ENCODE data around the gene SCRG1.

Gene SCRG1

GRCh38 chr4:173404296-173404865 is 5.5 kb upstream of the SCRG1 start:
- no peak for TF ChIP-seq JUND (IDR thresholded peaks at IDR 0.05; ENCODE audit: low read depth)
- in situ Hi-C loops (cut with HindIII; ENCODE audit: low pct_unique_long_range_greater_than_20kb, low sequenced_read_pairs) = no loop called here
- DNase-seq (ENCODE audit: low read depth in 1 of 2, low spot score in 1 of 2) = no peak

- DNase-seq (ENCODE audit: low read depth in 1 of 2, low spot score in 1 of 2) = no peak
- in situ Hi-C loops (cut with HindIII; ENCODE audit: low pct_unique_long_range_greater_than_20kb, low sequenced_read_pairs) = no loop called here
- TF ChIP-seq JUND (IDR thresholded peaks at IDR 0.05; ENCODE audit: low read depth) = no peak
These were observed 4.1 kb upstream of the SCRG1 start for GRCh38 chr4:173403051-173403450.

GRCh38 chr4:173401063-173401462 is 2.1 kb upstream of the SCRG1 start:
- no peak for DNase-seq (ENCODE audit: low read depth in 1 of 2, low spot score in 1 of 2)
- in situ Hi-C loops (cut with HindIII; ENCODE audit: low pct_unique_long_range_greater_than_20kb, low sequenced_read_pairs) = no loop called here
- no peak for TF ChIP-seq JUND (IDR thresholded peaks at IDR 0.05; ENCODE audit: low read depth)

GRCh38 chr4:173398220-173398619 is 696 bp downstream of the SCRG1 start:
- no peak for TF ChIP-seq JUND (IDR thresholded peaks at IDR 0.05; ENCODE audit: low read depth)
- in situ Hi-C loops (cut with HindIII; ENCODE audit: low pct_unique_long_range_greater_than_20kb, low sequenced_read_pairs) = no loop called here
- DNase-seq (ENCODE audit: low read depth in 1 of 2, low spot score in 1 of 2) = no peak

- in situ Hi-C loops (cut with HindIII; ENCODE audit: low pct_unique_long_range_greater_than_20kb, low sequenced_read_pairs) = no loop called here
- no peak for TF ChIP-seq JUND (IDR thresholded peaks at IDR 0.05; ENCODE audit: low read depth)
- DNase-seq (ENCODE audit: low read depth in 1 of 2, low spot score in 1 of 2) = no peak
These were observed 1.3 kb downstream of the SCRG1 start for GRCh38 chr4:173397604-173398003.

GRCh38 chr4:173391701-173392100 is 7.2 kb downstream of the SCRG1 start:
- no peak for TF ChIP-seq JUND (IDR thresholded peaks at IDR 0.05; ENCODE audit: low read depth)
- in situ Hi-C loops (cut with HindIII; ENCODE audit: low pct_unique_long_range_greater_than_20kb, low sequenced_read_pairs) = no loop called here
- no peak for DNase-seq (ENCODE audit: low read depth in 1 of 2, low spot score in 1 of 2)

GRCh38 chr4:173386751-173387150 is 12.2 kb downstream of the SCRG1 start:
- no peak for TF ChIP-seq JUND (IDR thresholded peaks at IDR 0.05; ENCODE audit: low read depth)
- in situ Hi-C loops (cut with HindIII; ENCODE audit: low pct_unique_long_range_greater_than_20kb, low sequenced_read_pairs) = no loop called here
- no peak for DNase-seq (ENCODE audit: low read depth in 1 of 2, low spot score in 1 of 2)

GRCh38 chr4:173382349-173382748 is 16.6 kb downstream of the SCRG1 start:
- TF ChIP-seq JUND (IDR thresholded peaks at IDR 0.05; ENCODE audit: low read depth) = no peak

GRCh38 chr4:173381610-173382009 is 17.3 kb downstream of the SCRG1 start:
- no peak for TF ChIP-seq JUND (IDR thresholded peaks at IDR 0.05; ENCODE audit: low read depth)
- DNase-seq (ENCODE audit: low read depth in 1 of 2, low spot score in 1 of 2) = no peak

More at GRCh38 chr4:173382349-173382748, 16.6 kb downstream of the SCRG1 start:
- DNase-seq (ENCODE audit: low read depth in 1 of 2, low spot score in 1 of 2) = no peak
- in situ Hi-C loops (cut with HindIII; ENCODE audit: low pct_unique_long_range_greater_than_20kb, low sequenced_read_pairs) = no loop called here

GRCh38 chr4:173380987-173381386 is 17.9 kb downstream of the SCRG1 start:
- in situ Hi-C loops (cut with HindIII; ENCODE audit: low pct_unique_long_range_greater_than_20kb, low sequenced_read_pairs) = no loop called here
- TF ChIP-seq JUND (IDR thresholded peaks at IDR 0.05; ENCODE audit: low read depth) = no peak
- DNase-seq (ENCODE audit: low read depth in 1 of 2, low spot score in 1 of 2) = no peak

More at GRCh38 chr4:173381610-173382009, 17.3 kb downstream of the SCRG1 start:
- in situ Hi-C loops (cut with HindIII; ENCODE audit: low pct_unique_long_range_greater_than_20kb, low sequenced_read_pairs) = no loop called here

- no peak for TF ChIP-seq JUND (IDR thresholded peaks at IDR 0.05; ENCODE audit: low read depth)
- DNase-seq (ENCODE audit: low read depth in 1 of 2, low spot score in 1 of 2) = no peak
- in situ Hi-C loops (cut with HindIII; ENCODE audit: low pct_unique_long_range_greater_than_20kb, low sequenced_read_pairs) = no loop called here
These were observed 19.0 kb downstream of the SCRG1 start for GRCh38 chr4:173379929-173380328.

- DNase-seq (ENCODE audit: low read depth in 1 of 2, low spot score in 1 of 2) = no peak
- no peak for TF ChIP-seq JUND (IDR thresholded peaks at IDR 0.05; ENCODE audit: low read depth)
- in situ Hi-C loops (cut with HindIII; ENCODE audit: low pct_unique_long_range_greater_than_20kb, low sequenced_read_pairs) = no loop called here
These were observed 24.3 kb downstream of the SCRG1 start for GRCh38 chr4:173374588-173374987.

- TF ChIP-seq JUND (IDR thresholded peaks at IDR 0.05; ENCODE audit: low read depth) = no peak
- peak; percentile 36 to 79 for DNase-seq (ENCODE audit: low read depth in 1 of 2, low spot score in 1 of 2)
- in situ Hi-C loops (cut with HindIII; ENCODE audit: low pct_unique_long_range_greater_than_20kb, low sequenced_read_pairs) = no loop called here
These were observed 27.4 kb downstream of the SCRG1 start for GRCh38 chr4:173371292-173372192.
